NOMO-1 (cell line): ENCODE measurements around the gene TRPM3.
A peak's percentile ranks its signal among the peaks of the same experiment; 100 is the strongest.

Source experiments
- DNase-seq, 2 experiments: peaks; one replicate each; lab custom pipeline; 2025; ENCODE audit not compliant: unreplicated experiment in 2 of 2; lab: John Stamatoyannopoulos, UW

The TRPM3 gene

GRCh38 chr9:70902692-70903131, 218.7 kb downstream of the TRPM3 start:
- DNase-seq, result no peak

GRCh38 chr9:70902171-70902570, 219.2 kb downstream of the TRPM3 start:
- no peak for DNase-seq

- DNase-seq, result no peak
Measured at GRCh38 chr9:70901746-70902145, 219.7 kb downstream of the TRPM3 start.

GRCh38 chr9:70901013-70901412, 220.4 kb downstream of the TRPM3 start:
- no peak for DNase-seq

- no peak for DNase-seq
Measured at GRCh38 chr9:70893580-70894122, 227.8 kb downstream of the TRPM3 start.

GRCh38 chr9:70888471-70888870, 232.9 kb downstream of the TRPM3 start:
- DNase-seq, result no peak

- no peak for DNase-seq
Measured at GRCh38 chr9:70887826-70888225, 233.6 kb downstream of the TRPM3 start.

GRCh38 chr9:70883963-70884793, 237.2 kb downstream of the TRPM3 start:
- DNase-seq, result no peak

GRCh38 chr9:70883056-70883455, 238.4 kb downstream of the TRPM3 start:
- no peak for DNase-seq

- DNase-seq, result no peak
Measured at GRCh38 chr9:70881333-70881732, 240.1 kb downstream of the TRPM3 start.

GRCh38 chr9:70880535-70880934, 240.9 kb downstream of the TRPM3 start:
- no peak for DNase-seq

- no peak for DNase-seq
Measured at GRCh38 chr9:70878576-70878975, 242.8 kb downstream of the TRPM3 start.

- no peak for DNase-seq
Measured at GRCh38 chr9:70874451-70874850, 247.0 kb downstream of the TRPM3 start.

GRCh38 chr9:70873506-70873905, 247.9 kb downstream of the TRPM3 start:
- no peak for DNase-seq

GRCh38 chr9:70868661-70869652, 252.5 kb downstream of the TRPM3 start:
- DNase-seq, result no peak

GRCh38 chr9:70868041-70868440, 253.4 kb downstream of the TRPM3 start:
- no peak for DNase-seq

- no peak for DNase-seq
Measured at GRCh38 chr9:70865471-70865870, 255.9 kb downstream of the TRPM3 start.

- DNase-seq, result peak in 1 of 2 experiments; percentile 12
Measured at GRCh38 chr9:70861797-70862196, 259.6 kb downstream of the TRPM3 start.

- DNase-seq, result no peak
Measured at GRCh38 chr9:70861376-70861775, 260.0 kb downstream of the TRPM3 start.

- DNase-seq, result no peak
Measured at GRCh38 chr9:70859694-70860093, 261.7 kb downstream of the TRPM3 start.

- no peak for DNase-seq
Measured at GRCh38 chr9:70856411-70856810, 265.0 kb downstream of the TRPM3 start.
